HG02571 (cell line): ENCODE results near the gene WWC1.
"Not testable (repeated sequence)": the region's sequence is repeated elsewhere in the genome, so short reads cannot be mapped to it uniquely, and the experiment has no call there.

Experiments used
- ATAC-seq: cut with Tn5 transposase; IDR thresholded peaks from one replicate; pipeline ENCODE4 v1.9.1; 2021; ENCODE audit warnings: mild to moderate bottlenecking, moderate library complexity; ENCODE audit not compliant: unreplicated experiment

WWC1 gene

GRCh38 chr5:168307925-168308584, 16.6 kb downstream of the WWC1 start:
- no peak for ATAC-seq

- no peak for ATAC-seq
Measured at GRCh38 chr5:168308976-168309598, 17.6 kb downstream of the WWC1 start.

GRCh38 chr5:168310541-168310940, 19.1 kb downstream of the WWC1 start:
- ATAC-seq = not testable (repeated sequence)

GRCh38 chr5:168311061-168311566, 19.7 kb downstream of the WWC1 start:
- no peak for ATAC-seq

- ATAC-seq = no peak
Measured at GRCh38 chr5:168312606-168313295, 21.3 kb downstream of the WWC1 start.

- ATAC-seq = no peak
Measured at GRCh38 chr5:168313596-168314204, 22.3 kb downstream of the WWC1 start.

- ATAC-seq = no peak
Measured at GRCh38 chr5:168314735-168315411, 23.4 kb downstream of the WWC1 start.

GRCh38 chr5:168315416-168316138, 24.1 kb downstream of the WWC1 start:
- ATAC-seq = no peak

GRCh38 chr5:168316139-168316578, 24.7 kb downstream of the WWC1 start:
- no peak for ATAC-seq

GRCh38 chr5:168317096-168317520, 25.7 kb downstream of the WWC1 start:
- ATAC-seq = no peak

GRCh38 chr5:168317521-168318147, 26.2 kb downstream of the WWC1 start:
- no peak for ATAC-seq

- no peak for ATAC-seq
Measured at GRCh38 chr5:168318240-168318639, 26.8 kb downstream of the WWC1 start.

- ATAC-seq = no peak
Measured at GRCh38 chr5:168319774-168320173, 28.3 kb downstream of the WWC1 start.

GRCh38 chr5:168320805-168321204, 29.4 kb downstream of the WWC1 start:
- ATAC-seq = no peak

- ATAC-seq = no peak
Measured at GRCh38 chr5:168324859-168325630, 33.6 kb downstream of the WWC1 start.

GRCh38 chr5:168327019-168327421, 35.6 kb downstream of the WWC1 start:
- no peak for ATAC-seq

GRCh38 chr5:168327451-168327850, 36.0 kb downstream of the WWC1 start:
- ATAC-seq = no peak

- no peak for ATAC-seq
Measured at GRCh38 chr5:168327994-168328393, 36.5 kb downstream of the WWC1 start.

- peak; percentile 46 for ATAC-seq
Measured at GRCh38 chr5:168328814-168329213, 37.4 kb downstream of the WWC1 start.
